Fibroblast of lung (primary cell): ENCODE data around the gene MYOM3.

ENCODE experiments used
- CTCF ChIP-seq, 2 donors: IDR thresholded peaks in 1 of 2; conservative IDR thresholded peaks in 1 of 2; 1 replicate in 1 of 2; 2 replicates in 1 of 2; pipeline ENCODE4 v1.5.1; 2011 to 2012; ENCODE audit warnings: low read length in 2 of 2, control low read depth in 1 of 2, inconsistent platforms in 1 of 2, low read depth in 1 of 2, mild to moderate bottlenecking in 1 of 2
- EZH2 ChIP-seq: IDR thresholded peaks from 2 replicates; pipeline ENCODE4 v1.5.1; 2012; ENCODE audit warnings: low read length, control low read depth, mild to moderate bottlenecking; ENCODE audit errors: missing control alignments

- TF ChIP-seq CTCF (conservative IDR thresholded peaks at IDR 0.05 in 1 of 2, IDR thresholded peaks at IDR 0.05 in 1 of 2; ENCODE audit: low read depth in 1 of 2, low read length in 2 of 2) (no peak), EZH2 (no peak)
Measured at GRCh38 chr1:24097663-24098062, 14.3 kb downstream of the MYOM3 start.
